ENCODE data around the gene CHAC1.

The CHAC1 gene

DNA sequence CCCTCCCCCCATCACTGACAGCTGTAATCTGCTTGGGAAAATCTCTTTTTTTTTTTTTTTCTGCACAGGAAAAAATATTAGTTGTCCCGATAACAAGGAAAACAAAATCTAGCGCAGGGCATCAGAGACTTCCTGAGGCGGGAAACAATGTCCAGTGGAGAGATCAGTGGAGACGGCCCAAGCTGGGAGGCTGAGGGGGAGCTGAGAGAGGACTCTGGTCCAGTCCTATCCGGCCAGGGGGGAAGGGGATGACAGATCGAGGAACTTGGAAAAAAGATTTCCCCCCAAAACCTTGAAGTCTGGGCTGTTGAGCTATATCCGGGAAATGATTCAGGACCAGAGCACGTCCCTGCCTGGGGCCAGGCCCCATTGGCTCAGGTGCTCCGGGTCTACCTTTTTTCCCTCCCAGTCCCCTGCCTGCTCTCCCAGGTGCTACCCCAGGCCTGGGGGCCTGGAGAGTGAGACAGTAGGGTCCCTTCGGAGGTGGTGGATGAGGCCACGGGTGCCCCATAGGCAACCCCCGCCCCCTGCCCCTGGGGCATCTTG is 38.1 kb upstream of the CHAC1 start:
- no peaks in the 10 kb centered on the region for H3K9me3 ChIP-seq
- H3K27me3 ChIP-seq = no peaks in the 10 kb centered on the region
- H3K4me1 ChIP-seq = peaks cover 6% of the 10 kb centered on the region
- no peak overlapping the region for H3K4me3 ChIP-seq (ENCODE audit: low read depth, low read length)
- H3K36me3 ChIP-seq = no peaks in the 10 kb centered on the region
- DNase-seq = no peak
- TF ChIP-seq, protein P1, sequence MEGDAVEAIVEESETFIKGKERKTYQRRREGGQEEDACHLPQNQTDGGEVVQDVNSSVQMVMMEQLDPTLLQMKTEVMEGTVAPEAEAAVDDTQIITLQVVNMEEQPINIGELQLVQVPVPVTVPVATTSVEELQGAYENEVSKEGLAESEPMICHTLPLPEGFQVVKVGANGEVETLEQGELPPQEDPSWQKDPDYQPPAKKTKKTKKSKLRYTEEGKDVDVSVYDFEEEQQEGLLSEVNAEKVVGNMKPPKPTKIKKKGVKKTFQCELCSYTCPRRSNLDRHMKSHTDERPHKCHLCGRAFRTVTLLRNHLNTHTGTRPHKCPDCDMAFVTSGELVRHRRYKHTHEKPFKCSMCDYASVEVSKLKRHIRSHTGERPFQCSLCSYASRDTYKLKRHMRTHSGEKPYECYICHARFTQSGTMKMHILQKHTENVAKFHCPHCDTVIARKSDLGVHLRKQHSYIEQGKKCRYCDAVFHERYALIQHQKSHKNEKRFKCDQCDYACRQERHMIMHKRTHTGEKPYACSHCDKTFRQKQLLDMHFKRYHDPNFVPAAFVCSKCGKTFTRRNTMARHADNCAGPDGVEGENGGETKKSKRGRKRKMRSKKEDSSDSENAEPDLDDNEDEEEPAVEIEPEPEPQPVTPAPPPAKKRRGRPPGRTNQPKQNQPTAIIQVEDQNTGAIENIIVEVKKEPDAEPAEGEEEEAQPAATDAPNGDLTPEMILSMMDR (IDR thresholded peaks at IDR 0.05; ENCODE audit: low read depth, low read length) = no peak

- Histone ChIP-seq H3K27me3 (no peaks in the 10 kb centered on the region), H3K4me3 (ENCODE audit: low read depth, low read length) (no peak overlapping the region), H3K4me1 (peaks cover 6% of the 10 kb centered on the region), H3K9me3 (no peaks in the 10 kb centered on the region), H3K36me3 (no peaks in the 10 kb centered on the region)
- TF ChIP-seq, protein P1 (IDR thresholded peaks at IDR 0.05; ENCODE audit: low read depth, low read length) = no peak
- DNase-seq = peak; percentile 8
Measured at GRCh38 chr15:40915679-40916078, 37.6 kb upstream of the CHAC1 start.

- Histone ChIP-seq H3K4me1 (no peaks in the 10 kb centered on the region), H3K9me3 (no peaks in the 10 kb centered on the region), H3K4me3 (ENCODE audit: low read depth, low read length) (no peak overlapping the region), H3K27me3 (no peaks in the 10 kb centered on the region), H3K36me3 (no peaks in the 10 kb centered on the region)
- TF ChIP-seq, protein P1 (IDR thresholded peaks at IDR 0.05; ENCODE audit: low read depth, low read length) = no peak
- no peak for DNase-seq
Measured at GRCh38 chr15:40917585-40917984, 35.7 kb upstream of the CHAC1 start.

- Histone ChIP-seq H3K36me3 (no peaks in the 10 kb centered on the region), H3K9me3 (no peaks in the 10 kb centered on the region), H3K4me3 (ENCODE audit: low read depth, low read length) (no peak overlapping the region), H3K27me3 (no peaks in the 10 kb centered on the region), H3K4me1 (no peaks in the 10 kb centered on the region)
- TF ChIP-seq, protein P1 (IDR thresholded peaks at IDR 0.05; ENCODE audit: low read depth, low read length) = no peak
- DNase-seq = no peak
Measured at GRCh38 chr15:40918146-40918798, 35.0 kb upstream of the CHAC1 start.

- H3K27me3 ChIP-seq = no peaks in the 10 kb centered on the region
- peak; percentile 13 for DNase-seq
- H3K4me1 ChIP-seq = no peaks in the 10 kb centered on the region
- no peaks in the 10 kb centered on the region for H3K9me3 ChIP-seq
- TF ChIP-seq, protein P1 (IDR thresholded peaks at IDR 0.05; ENCODE audit: low read depth, low read length) = no peak
- H3K36me3 ChIP-seq = no peaks in the 10 kb centered on the region
- H3K4me3 ChIP-seq (ENCODE audit: low read depth, low read length) = no peak overlapping the region
Measured at GRCh38 chr15:40918799-40919392, 34.4 kb upstream of the CHAC1 start.

Data from BE2C (cell line).